CD14-positive monocyte (primary cell): Measurements from ENCODE around the gene CFAP20DC. TPM values are rescaled to one million over a fixed set of nuclear protein-coding genes. Genes with fewer than 3 reads are reported as not detected.

ENCODE experiments used
- DNase-seq, 3 donors: peaks; one replicate each; pipeline ENCODE4 v3.0.0-alpha.2; 2011 to 2022
- H2AFZ ChIP-seq: 2 replicates; pipeline ENCODE4 v1.6.0; 2012; ENCODE audit warnings: mild to moderate bottlenecking, low read depth, low read length, inconsistent platforms; ENCODE audit not compliant: insufficient read depth, poor library complexity, severe bottlenecking
- H3K27ac ChIP-seq, 2 donors: 1 replicate in 1 of 2; 2 replicates in 1 of 2; pipeline ENCODE4 v1.5.1; 2012 to 2013; ENCODE audit warnings: low read length in 2 of 2, control low read depth in 1 of 2, inconsistent platforms in 1 of 2, low read depth in 1 of 2, mild to moderate bottlenecking in 1 of 2
- H3K27me3 ChIP-seq, 2 donors: one replicate each; pipeline versions ENCODE4 v1.6.0 to v1.6.1; 2011 to 2013; ENCODE audit warnings: low read length in 2 of 2; ENCODE audit not compliant: control insufficient read depth in 2 of 2, insufficient read depth in 2 of 2
- H3K36me3 ChIP-seq, 2 donors: replicated peaks in 1 of 2; 1 replicate in 1 of 2; 2 replicates in 1 of 2; pipeline versions ENCODE4 v1.5.1 to v1.6.1; 2012 to 2013; ENCODE audit warnings: low read length in 2 of 2, control low read depth in 1 of 2, inconsistent platforms in 1 of 2, mild to moderate bottlenecking in 1 of 2; ENCODE audit not compliant: insufficient read depth in 2 of 2, control insufficient read depth in 1 of 2
- H3K4me1 ChIP-seq, 2 donors: 1 replicate in 1 of 2; 2 replicates in 1 of 2; pipeline versions ENCODE4 v1.5.1 to v1.6.1; 2012 to 2013; ENCODE audit warnings: low read length in 2 of 2, control low read depth in 1 of 2, inconsistent platforms in 1 of 2, mild to moderate bottlenecking in 1 of 2, moderate library complexity in 1 of 2; ENCODE audit not compliant: insufficient read depth in 2 of 2, control insufficient read depth in 1 of 2
- H3K4me2 ChIP-seq: replicated peaks from 2 replicates; pipeline ENCODE3; 2012; ENCODE audit warnings: low read length, moderate library complexity, mild to moderate bottlenecking; ENCODE audit not compliant: poor library complexity, severe bottlenecking; ENCODE audit errors: extremely low read depth
- H3K4me3 ChIP-seq, 3 experiments: fragments of 200-600 bp in 1 of 3; sonication (generic) in 1 of 3; replicated peaks in 1 of 3; 1 replicate in 2 of 3; 2 replicates in 1 of 3; pipeline ENCODE4 v1.5.1; 2011 to 2013; ENCODE audit warnings: low read length in 3 of 3, mild to moderate bottlenecking in 3 of 3, control low read depth in 2 of 3, low read depth in 2 of 3, inconsistent platforms in 1 of 3, moderate library complexity in 1 of 3
- H3K79me2 ChIP-seq: 2 replicates; pipeline ENCODE4 v1.6.0; 2012; ENCODE audit warnings: mild to moderate bottlenecking, control low read depth, inconsistent platforms, low read length, moderate library complexity; ENCODE audit not compliant: insufficient read depth
- H3K9ac ChIP-seq: 2 replicates; pipeline ENCODE4 v1.6.0; 2017; ENCODE audit warnings: low read length, mild to moderate bottlenecking; ENCODE audit not compliant: insufficient read depth, poor library complexity, severe bottlenecking
- H3K9me3 ChIP-seq, 2 donors: replicated peaks in 1 of 2; 1 replicate in 1 of 2; 2 replicates in 1 of 2; pipeline versions ENCODE4 v1.5.1 to v1.6.1; 2012 to 2013; ENCODE audit warnings: low read length in 2 of 2, control low read depth in 1 of 2; ENCODE audit not compliant: control insufficient read depth in 1 of 2, insufficient read depth in 1 of 2
- H4K20me1 ChIP-seq: 2 replicates; pipeline ENCODE4 v1.6.0; 2012; ENCODE audit warnings: mild to moderate bottlenecking, low read length, control low read depth, moderate library complexity; ENCODE audit not compliant: insufficient read depth
- H3K27ac Mint-ChIP-seq, 7 donors: one replicate each; pipeline ENCODE4 v1.8.0; 2020; ENCODE audit warnings: mild to moderate bottlenecking in 7 of 7, mixed read lengths in 7 of 7, moderate library complexity in 6 of 7, inconsistent platforms in 2 of 7
- H3K27me3 Mint-ChIP-seq, 3 donors: one replicate each; pipeline ENCODE4 v1.8.0; 2021 to 2022; ENCODE audit warnings: low read depth in 3 of 3, mild to moderate bottlenecking in 3 of 3, mixed read lengths in 3 of 3, moderate library complexity in 3 of 3, inconsistent platforms in 1 of 3
- H3K36me3 Mint-ChIP-seq, 2 donors: one replicate each; pipeline ENCODE4 v1.8.0; 2020; ENCODE audit warnings: mixed read lengths in 2 of 2, inconsistent platforms in 1 of 2, mild to moderate bottlenecking in 1 of 2
- H3K4me1 Mint-ChIP-seq: one replicate; pipeline ENCODE4 v1.8.0; 2020; ENCODE audit warnings: mild to moderate bottlenecking, mixed read lengths
- H3K4me3 Mint-ChIP-seq, 2 donors: one replicate each; pipeline ENCODE4 v1.8.0; 2020; ENCODE audit warnings: mild to moderate bottlenecking in 2 of 2, mixed read lengths in 2 of 2, moderate library complexity in 1 of 2
- H3K9me3 Mint-ChIP-seq, 7 donors: one replicate each; pipeline ENCODE4 v1.8.0; 2020 to 2022; ENCODE audit warnings: mixed read lengths in 7 of 7, mild to moderate bottlenecking in 6 of 7, moderate library complexity in 6 of 7, inconsistent platforms in 2 of 7
- CTCF ChIP-seq: fragments of 200-600 bp; IDR thresholded peaks from one replicate; pipeline ENCODE4 v1.8.0; 2022; ENCODE audit warnings: antibody characterized with exemption, mild to moderate bottlenecking
- WGBS: methylation state at CpG from one replicate; pipeline ENCODE4 v1.1.5; 2013; ENCODE audit warnings: missing lambda C conversion rate; ENCODE audit not compliant: insufficient coverage; 5-methylcytosine and 5-hydroxymethylcytosine counted together
- intact Hi-C, 2 donors: fragments of 100-400 bp; cut with micrococcal nuclease; formaldehyde crosslinking; loops; one replicate each; pipeline versions ENCODE4 v1.15.0 to v1.15.1; 2023
- polyA plus RNA-seq, 3 donors: library from polyadenylated mRNA; depleted of rRNA in 1 of 3; unstranded in 2 of 3; stranded (reverse) in 1 of 3; fragments of 300-500 nt in 2 of 3; fragments of >200 nt in 1 of 3; fragmentation: Illumina TruSeq in 2 of 3; gene quantifications; 1 replicate in 2 of 3; 2 replicates in 1 of 3; pipeline ENCODE4 v1.2.3, GENCODE V29; 2012 to 2021

Gene CFAP20DC
- polyA plus RNA-seq, 3 donors: not detected

DNA sequence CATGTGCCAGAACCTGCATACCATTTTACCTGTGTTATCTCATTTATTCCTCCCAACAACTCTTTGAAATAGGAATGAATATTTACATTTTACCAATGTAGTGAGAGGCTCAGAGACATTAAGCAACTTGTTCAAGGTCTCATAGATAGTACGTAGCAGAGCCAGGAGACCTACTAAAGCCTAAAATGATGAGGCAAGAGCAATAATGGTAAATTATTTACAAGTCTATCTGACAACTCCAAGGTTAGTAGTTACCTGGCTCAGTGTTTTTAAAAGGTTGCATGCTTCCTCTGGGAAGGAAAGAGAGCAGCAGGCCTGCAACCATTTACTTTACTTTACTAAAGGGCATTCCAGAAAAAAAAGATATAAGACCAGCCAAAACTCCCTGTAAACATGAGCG is 103.0 kb downstream of the CFAP20DC start:
- H3K4me1 ChIP-seq: no peaks in the 10 kb centered on the region
- Mint-ChIP-seq H3K27me3 (peaks cover 0 to 3% (median 0%) of the 10 kb centered on the region in 3 donors), H3K27ac (no peak overlapping the region), H3K4me3 (no peak overlapping the region), H3K9me3 (peaks cover 3 to 16% (median 13%) of the 10 kb centered on the region in 7 donors), H3K36me3 (no peaks in the 10 kb centered on the region), H3K4me1 (no peaks in the 10 kb centered on the region)
- H3K27me3 ChIP-seq: no peaks in the 10 kb centered on the region
- WGBS: no CpG with 5 or more reads among the region's 2 CpGs
- no peak overlapping the region for H3K9ac ChIP-seq
- peaks cover 0 to 12% of the 10 kb centered on the region in 2 donors for H3K9me3 ChIP-seq
- H3K4me3 ChIP-seq: no peak overlapping the region
- intact Hi-C loops: no loop called here
- no peaks in the 10 kb centered on the region for H3K79me2 ChIP-seq
- no peaks in the 10 kb centered on the region for H4K20me1 ChIP-seq
- no peak overlapping the region for H3K27ac ChIP-seq
- no peak overlapping the region for H2AFZ ChIP-seq
- no peak for DNase-seq
- no peak overlapping the region for H3K4me2 ChIP-seq
- H3K36me3 ChIP-seq: no peaks in the 10 kb centered on the region
- no peak for TF ChIP-seq CTCF

DNA sequence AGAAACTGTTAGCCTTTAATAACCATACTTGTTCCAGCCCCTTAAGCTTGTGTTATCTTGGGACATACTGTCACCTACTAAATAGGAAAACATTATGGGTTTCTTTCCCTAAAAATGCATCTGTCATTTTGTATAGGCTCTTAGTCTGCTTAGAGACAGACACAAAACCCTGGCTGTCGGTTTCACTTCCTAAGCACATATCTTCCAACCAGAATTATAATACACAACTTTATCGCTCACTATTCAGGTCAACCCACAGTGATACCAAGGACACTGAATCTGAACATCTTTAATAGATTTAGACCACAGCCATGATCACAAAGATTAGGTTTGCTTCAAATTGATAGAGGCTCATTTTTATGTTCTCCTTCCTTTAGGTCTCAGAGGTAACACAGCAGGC is 111.8 kb downstream of the CFAP20DC start:
- H3K4me3 ChIP-seq: no peak overlapping the region
- WGBS: 80% methylated on average over 2 of the region's 2 CpGs
- DNase-seq: no peak
- H3K79me2 ChIP-seq: no peaks in the 10 kb centered on the region
- H3K9me3 ChIP-seq: peaks cover 0 to 9% of the 10 kb centered on the region in 2 donors
- no peak overlapping the region for H3K4me2 ChIP-seq
- Mint-ChIP-seq H3K27me3 (peaks cover 0 to 2% (median 0%) of the 10 kb centered on the region in 3 donors), H3K27ac (no peak overlapping the region), H3K4me1 (no peaks in the 10 kb centered on the region), H3K4me3 (no peak overlapping the region), H3K9me3 (peaks cover 2 to 10% (median 5%) of the 10 kb centered on the region in 7 donors), H3K36me3 (no peaks in the 10 kb centered on the region)
- no peaks in the 10 kb centered on the region for H4K20me1 ChIP-seq
- H3K4me1 ChIP-seq: no peaks in the 10 kb centered on the region
- no peak for TF ChIP-seq CTCF
- H3K27me3 ChIP-seq: no peaks in the 10 kb centered on the region
- H3K36me3 ChIP-seq: no peaks in the 10 kb centered on the region
- no peak overlapping the region for H3K9ac ChIP-seq
- no peak overlapping the region for H2AFZ ChIP-seq
- intact Hi-C loops: no loop called here
- no peak overlapping the region for H3K27ac ChIP-seq
